Kidney epithelial cell (primary cell): ENCODE measurements around the gene MYOM1. TPM values are rescaled to one million over a fixed set of nuclear protein-coding genes. Genes with fewer than 3 reads are reported as not detected.
"Not testable (repeated sequence)": the region's sequence is repeated elsewhere in the genome, so short reads cannot be mapped to it uniquely, and the experiment has no call there.

Experiments
- DNase-seq: peaks from one replicate; pipeline ENCODE4 v3.0.0-alpha.2; 2010; ENCODE audit warnings: low read depth
- H3K27me3 ChIP-seq: 2 replicates; pipeline ENCODE4 v1.6.0; 2011; ENCODE audit warnings: low read length; ENCODE audit not compliant: control insufficient read depth, insufficient read depth
- H3K36me3 ChIP-seq: 2 replicates; pipeline ENCODE4 v1.5.1; 2011; ENCODE audit warnings: low read length; ENCODE audit not compliant: control insufficient read depth, insufficient read depth
- H3K4me3 ChIP-seq: 2 replicates; pipeline ENCODE4 v1.5.1; 2011; ENCODE audit warnings: low read depth, mild to moderate bottlenecking, control low read depth, low read length
- total RNA-seq: library from RNA; depleted of rRNA; stranded (reverse); fragments of >200 nt; gene quantifications from 2 replicates; pipeline ENCODE4 v1.2.3, GENCODE V29; 2015
- TF ChIP-seq, protein P1 (sequence below): IDR thresholded peaks from 2 replicates; pipeline ENCODE4 v1.5.1; 2011; ENCODE audit warnings: mild to moderate bottlenecking, moderate library complexity, low read length, control low read depth, inconsistent platforms; ENCODE audit not compliant: insufficient read depth, poor library complexity, severe bottlenecking

Gene MYOM1
- total RNA-seq, 1 donor from 2014 or later, result 0.04 TPM

DNA sequence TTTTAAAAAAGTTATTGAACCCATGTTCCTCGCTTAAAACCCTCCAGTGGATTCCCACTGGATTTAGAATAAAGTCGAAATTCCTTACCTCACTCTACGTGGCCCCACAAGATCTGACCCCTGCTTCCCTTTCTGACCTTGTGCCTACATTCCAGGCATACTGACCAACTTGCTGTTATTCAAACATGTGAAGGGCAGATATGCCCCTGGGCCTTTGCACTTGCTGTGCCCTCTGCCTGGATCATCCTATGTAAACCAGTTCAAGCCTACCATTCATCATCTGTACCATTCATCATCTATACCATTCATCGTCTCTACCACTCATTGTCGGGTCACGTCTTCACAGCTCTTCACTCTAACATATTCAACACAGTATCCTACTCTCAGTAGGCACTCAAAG, 165.6 kb downstream of the MYOM1 start:
- TF ChIP-seq, protein P1, sequence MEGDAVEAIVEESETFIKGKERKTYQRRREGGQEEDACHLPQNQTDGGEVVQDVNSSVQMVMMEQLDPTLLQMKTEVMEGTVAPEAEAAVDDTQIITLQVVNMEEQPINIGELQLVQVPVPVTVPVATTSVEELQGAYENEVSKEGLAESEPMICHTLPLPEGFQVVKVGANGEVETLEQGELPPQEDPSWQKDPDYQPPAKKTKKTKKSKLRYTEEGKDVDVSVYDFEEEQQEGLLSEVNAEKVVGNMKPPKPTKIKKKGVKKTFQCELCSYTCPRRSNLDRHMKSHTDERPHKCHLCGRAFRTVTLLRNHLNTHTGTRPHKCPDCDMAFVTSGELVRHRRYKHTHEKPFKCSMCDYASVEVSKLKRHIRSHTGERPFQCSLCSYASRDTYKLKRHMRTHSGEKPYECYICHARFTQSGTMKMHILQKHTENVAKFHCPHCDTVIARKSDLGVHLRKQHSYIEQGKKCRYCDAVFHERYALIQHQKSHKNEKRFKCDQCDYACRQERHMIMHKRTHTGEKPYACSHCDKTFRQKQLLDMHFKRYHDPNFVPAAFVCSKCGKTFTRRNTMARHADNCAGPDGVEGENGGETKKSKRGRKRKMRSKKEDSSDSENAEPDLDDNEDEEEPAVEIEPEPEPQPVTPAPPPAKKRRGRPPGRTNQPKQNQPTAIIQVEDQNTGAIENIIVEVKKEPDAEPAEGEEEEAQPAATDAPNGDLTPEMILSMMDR, result no peak
- Histone ChIP-seq H3K27me3 (no peaks in the 10 kb centered on the region), H3K4me3 (no peak overlapping the region), H3K36me3 (no peaks in the 10 kb centered on the region)
- no peak for DNase-seq

GRCh38 chr18:3053081-3053480, 166.7 kb downstream of the MYOM1 start:
- Histone ChIP-seq H3K36me3 (no peaks in the 10 kb centered on the region), H3K4me3 (no peak overlapping the region), H3K27me3 (no peaks in the 10 kb centered on the region)
- no peak for DNase-seq
- TF ChIP-seq, protein P1, result no peak

GRCh38 chr18:3052411-3052758, 167.4 kb downstream of the MYOM1 start:
- Histone ChIP-seq H3K4me3 (no peak overlapping the region), H3K36me3 (no peaks in the 10 kb centered on the region), H3K27me3 (no peaks in the 10 kb centered on the region)
- DNase-seq, result no peak
- TF ChIP-seq, protein P1, result no peak

GRCh38 chr18:3051718-3052410, 167.9 kb downstream of the MYOM1 start:
- TF ChIP-seq, protein P1, result no peak
- Histone ChIP-seq H3K27me3 (no peaks in the 10 kb centered on the region), H3K36me3 (no peaks in the 10 kb centered on the region), H3K4me3 (no peak overlapping the region)
- DNase-seq, result no peak

- H3K36me3 ChIP-seq, H3K27me3 ChIP-seq, H3K4me3 ChIP-seq, DNase-seq: not testable (repeated sequence)
Measured at GRCh38 chr18:3049897-3050454, 169.8 kb downstream of the MYOM1 start.

- no peaks in the 10 kb centered on the region for H3K27me3 ChIP-seq
- TF ChIP-seq, protein P1, result no peak
- no peak overlapping the region for H3K4me3 ChIP-seq
- no peaks in the 10 kb centered on the region for H3K36me3 ChIP-seq
- DNase-seq, result no peak
Measured at GRCh38 chr18:3048820-3049349, 170.9 kb downstream of the MYOM1 start.
